GM18907 (cell line): ENCODE results near the gene SEMA4D.
"Not testable (repeated sequence)": the region's sequence is repeated elsewhere in the genome, so short reads cannot be mapped to it uniquely, and the experiment has no call there.

ENCODE experiments used
- ATAC-seq: cut with Tn5 transposase; IDR thresholded peaks from one replicate; pipeline ENCODE4 v1.9.1; 2021; ENCODE audit warnings: mild to moderate bottlenecking, moderate library complexity; ENCODE audit not compliant: unreplicated experiment

Gene SEMA4D

GRCh38 chr9:89378541-89378940 is 119.4 kb downstream of the SEMA4D start:
- no peak for ATAC-seq

- ATAC-seq, result no peak
Measured at GRCh38 chr9:89377411-89377810, 120.5 kb downstream of the SEMA4D start.

- ATAC-seq, result no peak
Measured at GRCh38 chr9:89376741-89377351, 121.1 kb downstream of the SEMA4D start.

GRCh38 chr9:89376286-89376685 is 121.6 kb downstream of the SEMA4D start:
- no peak for ATAC-seq

GRCh38 chr9:89375191-89375760 is 122.6 kb downstream of the SEMA4D start:
- peak; percentile 79 for ATAC-seq

- ATAC-seq, result no peak
Measured at GRCh38 chr9:89374176-89374575, 123.7 kb downstream of the SEMA4D start.

GRCh38 chr9:89372979-89373378 is 124.9 kb downstream of the SEMA4D start:
- ATAC-seq, result no peak

GRCh38 chr9:89372230-89372816 is 125.6 kb downstream of the SEMA4D start:
- no peak for ATAC-seq

- ATAC-seq, result not testable (repeated sequence)
Measured at GRCh38 chr9:89371791-89372190, 126.1 kb downstream of the SEMA4D start.

- ATAC-seq, result no peak
Measured at GRCh38 chr9:89370593-89370992, 127.3 kb downstream of the SEMA4D start.

- no peak for ATAC-seq
Measured at GRCh38 chr9:89368978-89369377, 128.9 kb downstream of the SEMA4D start.

- no peak for ATAC-seq
Measured at GRCh38 chr9:89368550-89368949, 129.4 kb downstream of the SEMA4D start.

GRCh38 chr9:89367726-89368437 is 130.0 kb downstream of the SEMA4D start:
- no peak for ATAC-seq

- no peak for ATAC-seq
Measured at GRCh38 chr9:89367281-89367680, 130.6 kb downstream of the SEMA4D start.

- ATAC-seq, result no peak
Measured at GRCh38 chr9:89366711-89367110, 131.2 kb downstream of the SEMA4D start.

GRCh38 chr9:89365532-89365912 is 132.4 kb downstream of the SEMA4D start:
- ATAC-seq, result no peak

GRCh38 chr9:89364666-89365531 is 133.0 kb downstream of the SEMA4D start:
- no peak for ATAC-seq

GRCh38 chr9:89363921-89364665 is 133.8 kb downstream of the SEMA4D start:
- no peak for ATAC-seq

GRCh38 chr9:89363311-89363670 is 134.6 kb downstream of the SEMA4D start:
- ATAC-seq, result no peak

- no peak for ATAC-seq
Measured at GRCh38 chr9:89362647-89363310, 135.1 kb downstream of the SEMA4D start.
